ENCODE data around the gene RSAD1.

Gene RSAD1

DNA sequence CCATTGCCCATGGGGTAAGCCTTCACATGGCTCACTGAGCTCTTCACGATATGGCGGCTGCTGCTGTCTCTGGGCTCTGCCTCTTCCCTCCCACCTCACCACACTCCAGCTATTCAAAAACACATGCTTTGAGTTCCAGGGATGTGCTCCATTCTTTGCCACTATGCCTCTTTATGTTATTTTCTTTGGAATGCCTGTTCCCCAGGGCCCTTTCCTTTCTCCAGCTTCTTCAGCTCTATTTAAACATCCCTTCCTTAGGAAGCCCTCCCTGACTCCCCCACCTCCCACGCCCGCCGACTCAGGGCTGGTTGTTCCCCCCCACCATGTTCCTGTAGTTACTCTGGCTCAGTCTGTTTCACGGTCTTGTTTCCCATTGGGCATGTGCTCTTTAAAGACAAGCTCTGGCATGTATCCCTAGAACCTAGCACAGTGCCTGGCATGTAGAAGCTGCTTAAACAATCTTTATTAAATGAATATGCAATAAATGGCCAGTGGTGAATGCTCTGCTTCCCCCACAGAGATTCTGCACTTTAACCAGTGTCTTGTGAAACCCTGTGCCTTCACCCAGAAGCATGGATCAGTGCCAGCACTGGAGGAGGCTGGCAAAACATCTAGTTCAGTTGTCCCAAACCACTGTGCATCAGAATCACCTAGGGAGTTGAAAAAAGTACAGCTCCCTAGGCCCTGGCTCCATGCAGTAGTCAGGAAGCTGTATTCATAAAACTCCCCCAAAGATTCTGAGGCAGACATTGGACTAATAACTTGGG is 36.5 kb downstream of the RSAD1 start:
- no peaks in the 10 kb centered on the region for H3K36me3 ChIP-seq
- peaks cover 10% of the 10 kb centered on the region for H3K4me1 ChIP-seq
- no peaks in the 10 kb centered on the region for H3K9me3 ChIP-seq
- TF ChIP-seq CTCF (IDR thresholded peaks at IDR 0.05; ENCODE audit: low read depth, low read length) = no peak
- no peak overlapping the region for H3K4me3 ChIP-seq (ENCODE audit: low read depth, low read length)
- no peak for DNase-seq
- H3K27me3 ChIP-seq = no peaks in the 10 kb centered on the region

DNA sequence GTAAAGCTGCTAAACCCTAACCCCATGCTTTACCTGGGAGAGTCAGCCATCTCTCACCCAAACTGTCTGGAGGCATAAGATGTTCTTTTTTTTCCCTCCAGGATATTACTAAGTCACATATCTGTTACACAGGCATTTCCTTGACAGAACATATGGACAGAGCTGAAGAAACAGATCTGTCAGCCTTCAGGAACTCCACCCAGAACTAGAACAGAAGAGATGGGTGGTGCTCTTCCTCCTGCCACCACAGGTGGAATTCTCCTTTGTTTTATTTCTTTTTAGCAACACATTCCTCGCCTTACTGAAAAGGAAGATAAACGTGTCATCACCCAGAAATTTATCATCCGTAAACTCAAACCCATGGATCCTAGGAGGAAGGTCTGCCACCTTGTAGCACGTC is 38.4 kb downstream of the RSAD1 start:
- Histone ChIP-seq H3K27me3 (no peaks in the 10 kb centered on the region), H3K4me3 (ENCODE audit: low read depth, low read length) (no peak overlapping the region), H3K9me3 (no peaks in the 10 kb centered on the region), H3K36me3 (no peaks in the 10 kb centered on the region), H3K4me1 (no peaks in the 10 kb centered on the region)
- no peak for TF ChIP-seq CTCF (IDR thresholded peaks at IDR 0.05; ENCODE audit: low read depth, low read length)
- no peak for DNase-seq

GRCh38 chr17:50517504-50518383 is 39.1 kb downstream of the RSAD1 start:
- no peak overlapping the region for H3K4me3 ChIP-seq (ENCODE audit: low read depth, low read length)
- no peaks in the 10 kb centered on the region for H3K36me3 ChIP-seq
- no peak for TF ChIP-seq CTCF (IDR thresholded peaks at IDR 0.05; ENCODE audit: low read depth, low read length)
- no peaks in the 10 kb centered on the region for H3K9me3 ChIP-seq
- DNase-seq = no peak
- H3K4me1 ChIP-seq = no peaks in the 10 kb centered on the region
- no peaks in the 10 kb centered on the region for H3K27me3 ChIP-seq

DNA sequence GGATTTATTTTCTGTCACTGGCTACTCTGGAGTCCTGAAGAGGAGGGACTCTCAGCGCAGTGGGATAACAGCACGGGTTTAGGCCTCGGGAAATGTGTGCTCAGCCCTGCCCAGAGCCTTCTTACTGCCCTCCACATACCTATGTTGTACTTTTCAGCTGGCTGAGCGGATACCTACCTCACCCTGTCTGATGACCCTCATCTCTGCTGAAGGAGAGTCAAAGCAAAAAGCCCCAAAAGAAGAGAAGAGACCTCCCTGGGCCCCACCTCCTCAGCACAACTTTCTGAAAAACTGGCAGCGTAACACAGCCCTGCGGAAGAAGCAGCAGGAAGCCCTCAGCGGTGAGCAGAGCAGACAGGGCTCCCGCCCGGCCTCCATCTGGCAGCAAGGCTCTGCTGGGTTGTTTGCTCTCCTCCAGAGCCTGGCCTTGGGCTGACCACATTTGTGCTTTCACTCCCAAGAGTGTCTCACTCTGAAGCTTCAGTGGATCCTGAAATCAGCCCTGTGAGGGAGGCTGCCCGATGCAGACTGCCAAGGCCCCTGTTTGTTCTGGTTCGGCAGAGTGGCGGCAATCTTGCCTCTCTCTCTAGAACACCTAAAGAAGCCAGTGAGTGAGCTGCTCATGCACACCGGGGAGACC is 39.8 kb downstream of the RSAD1 start:
- no peak overlapping the region for H3K4me3 ChIP-seq (ENCODE audit: low read depth, low read length)
- TF ChIP-seq CTCF (IDR thresholded peaks at IDR 0.05; ENCODE audit: low read depth, low read length) = no peak
- H3K9me3 ChIP-seq = no peaks in the 10 kb centered on the region
- H3K36me3 ChIP-seq = no peaks in the 10 kb centered on the region
- no peaks in the 10 kb centered on the region for H3K4me1 ChIP-seq
- DNase-seq = no peak
- H3K27me3 ChIP-seq = no peaks in the 10 kb centered on the region

GRCh38 chr17:50519141-50519834 is 40.6 kb downstream of the RSAD1 start:
- Histone ChIP-seq H3K36me3 (no peaks in the 10 kb centered on the region), H3K4me1 (no peaks in the 10 kb centered on the region), H3K4me3 (ENCODE audit: low read depth, low read length) (no peak overlapping the region), H3K9me3 (no peaks in the 10 kb centered on the region), H3K27me3 (no peaks in the 10 kb centered on the region)
- TF ChIP-seq CTCF (IDR thresholded peaks at IDR 0.05; ENCODE audit: low read depth, low read length) = no peak
- no peak for DNase-seq
